OCI-M2 (cell line): ENCODE measurements around the gene TYW1.
"Not testable (repeated sequence)": the region's sequence is repeated elsewhere in the genome, so short reads cannot be mapped to it uniquely, and the experiment has no call there.

Experiments
- DNase-seq: peaks from one replicate; lab custom pipeline; 2025; ENCODE audit not compliant: unreplicated experiment; lab: John Stamatoyannopoulos, UW

TYW1 gene

DNA sequence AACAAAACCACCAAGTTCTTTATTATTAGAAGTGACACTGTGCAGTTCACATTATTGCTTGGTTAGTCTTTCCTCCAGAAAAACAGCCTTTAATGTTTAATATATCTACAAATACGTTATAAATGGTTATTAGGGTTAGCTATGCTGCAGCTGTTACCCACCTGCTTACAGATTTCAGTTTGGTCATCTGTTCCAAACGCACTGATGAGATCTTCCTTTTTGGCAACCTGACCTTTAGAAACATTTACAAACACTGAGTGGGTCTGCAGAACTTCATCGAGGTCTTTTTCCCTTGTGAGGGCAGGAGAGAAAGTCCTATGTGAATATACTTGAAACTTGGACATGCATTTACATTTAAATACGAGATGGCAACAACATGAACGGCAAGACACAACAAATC, 2.6 kb upstream of the TYW1 start:
- DNase-seq = not testable (repeated sequence)

DNA sequence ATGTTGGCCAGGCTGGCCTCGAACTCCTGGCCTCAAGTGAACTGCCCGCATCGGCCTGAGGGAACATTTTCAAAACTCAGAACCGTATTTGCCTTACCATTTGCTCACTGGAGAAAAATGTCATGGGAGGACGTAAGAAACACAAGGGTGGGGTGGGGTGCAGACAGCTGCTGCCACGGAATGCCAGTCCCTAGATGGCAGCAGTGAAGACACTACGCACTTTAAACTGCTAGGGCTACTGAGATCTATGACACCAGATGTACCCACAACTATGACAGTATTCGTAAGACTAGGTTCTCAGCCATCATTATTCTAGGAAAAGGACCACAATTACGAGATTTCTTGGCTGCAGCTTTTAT, 2.0 kb upstream of the TYW1 start:
- DNase-seq = not testable (repeated sequence)

- peak; percentile 81 for DNase-seq
Measured at GRCh38 chr7:66995050-66995776, 1.4 kb upstream of the TYW1 start, which contains the start of gene SBDS. SBDS (minus strand) TSS chr7:66995586; CDS start chr7:66995417, 169 bp downstream.

- DNase-seq = not testable (repeated sequence)
Measured at GRCh38 chr7:67000601-67001258, 4.1 kb downstream of the TYW1 start.

DNA sequence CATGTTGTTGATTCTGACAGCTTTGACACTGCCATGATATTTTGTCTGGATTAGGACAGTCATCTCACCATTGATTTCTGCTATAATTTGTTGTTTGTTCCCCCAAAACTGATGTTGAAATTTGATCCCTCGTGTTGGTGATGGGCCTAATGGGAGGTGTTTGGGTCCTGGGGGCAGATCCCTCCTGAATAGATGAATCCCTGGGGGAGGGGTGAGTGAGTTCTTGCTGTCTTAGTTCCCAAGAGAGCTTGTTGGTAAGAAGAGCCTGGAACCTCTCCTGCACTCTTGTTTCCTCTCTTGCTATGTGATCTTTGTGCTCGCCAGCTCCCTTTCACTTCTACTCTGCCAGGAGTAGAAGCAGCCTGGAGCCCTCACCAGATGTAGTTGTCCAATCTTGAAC, 7.5 kb downstream of the TYW1 start:
- DNase-seq = not testable (repeated sequence)

- DNase-seq = no peak
Measured at GRCh38 chr7:67006965-67007364, 10.3 kb downstream of the TYW1 start.

DNA sequence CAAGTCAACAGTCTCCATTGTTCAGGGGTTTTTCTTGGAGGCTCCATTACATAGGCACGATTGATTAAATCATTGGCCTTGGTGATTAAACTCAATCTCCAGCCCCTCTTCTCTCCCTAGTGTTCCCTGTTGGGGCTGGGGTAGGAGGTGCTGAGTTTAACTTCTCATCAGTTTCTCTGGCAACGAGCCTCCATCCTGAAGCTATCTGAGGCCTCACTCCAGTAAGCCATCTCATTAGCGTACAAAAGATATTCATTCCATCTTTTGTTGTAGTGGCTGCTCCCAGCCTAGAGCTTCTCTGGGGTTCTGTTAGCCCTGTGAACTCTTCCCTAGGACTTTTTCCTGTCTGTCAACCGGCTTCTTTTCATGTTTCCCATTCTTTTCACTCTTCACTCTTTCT, 11.6 kb downstream of the TYW1 start:
- no peak for DNase-seq

- DNase-seq = not testable (repeated sequence)
Measured at GRCh38 chr7:67009677-67010076, 13.0 kb downstream of the TYW1 start.

GRCh38 chr7:67014076-67014622, 17.5 kb downstream of the TYW1 start:
- not testable (repeated sequence) for DNase-seq

DNA sequence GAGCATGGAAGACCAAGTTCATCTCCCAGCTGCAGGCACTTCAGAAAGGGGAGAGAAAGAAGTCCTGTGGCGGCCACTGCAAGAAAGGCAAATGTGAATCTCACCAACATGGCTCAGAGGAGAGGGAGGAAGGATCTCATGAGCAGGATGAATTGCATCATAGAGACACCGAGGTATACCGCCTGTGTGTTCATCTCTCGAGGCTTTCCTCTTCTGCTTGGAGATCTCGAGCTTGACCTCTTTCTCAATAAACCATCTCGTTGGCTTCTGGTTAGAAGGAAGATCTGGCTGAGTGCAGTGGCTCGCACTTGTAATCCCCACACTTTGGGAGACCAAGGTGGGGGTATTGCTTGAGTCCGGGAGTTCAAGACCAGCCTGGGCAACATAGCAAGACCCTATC, 21.3 kb downstream of the TYW1 start:
- not testable (repeated sequence) for DNase-seq

- DNase-seq = no peak
Measured at GRCh38 chr7:67018940-67019339, 22.3 kb downstream of the TYW1 start.

DNA sequence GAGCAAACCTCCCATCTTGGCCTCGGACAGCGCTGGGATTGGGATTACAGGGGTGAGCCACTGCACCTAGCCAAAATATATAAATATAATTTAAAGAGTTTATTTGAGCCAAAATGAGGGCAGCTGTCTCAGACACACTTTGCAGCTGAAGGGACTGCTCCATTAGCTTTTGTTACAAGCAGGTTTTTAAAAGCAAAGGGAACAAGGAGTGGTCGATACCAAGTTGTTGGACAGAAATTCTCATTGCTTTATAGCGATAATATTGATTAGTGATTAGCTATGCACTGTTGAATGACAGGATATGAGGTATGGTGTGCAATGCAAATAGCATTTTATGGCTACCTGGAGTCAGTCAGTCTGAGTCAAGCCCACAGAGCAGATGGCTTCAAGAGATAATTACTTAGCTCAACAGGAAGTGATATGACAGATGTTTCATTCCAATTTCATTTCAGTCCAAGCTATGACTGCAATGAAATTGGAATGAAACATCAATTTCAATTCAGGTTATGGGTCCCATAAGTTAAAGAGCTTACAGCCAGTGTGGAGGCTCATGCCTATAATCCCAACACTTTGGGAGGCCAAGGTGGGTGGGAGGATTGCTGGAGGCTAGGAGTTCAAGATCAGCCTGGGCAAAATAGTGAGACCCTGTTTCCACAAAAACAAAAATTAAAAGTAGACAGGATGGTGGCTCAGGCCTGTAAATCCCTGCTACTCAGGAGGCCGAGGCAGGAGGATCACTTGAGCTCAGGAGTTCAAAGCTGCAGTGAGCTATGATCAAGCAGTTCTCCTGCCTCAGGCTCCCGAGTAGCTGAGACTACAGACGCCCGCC, 23.1 kb downstream of the TYW1 start:
- no peak for DNase-seq

GRCh38 chr7:67021260-67021659, 24.6 kb downstream of the TYW1 start:
- DNase-seq = no peak

- no peak for DNase-seq
Measured at GRCh38 chr7:67022511-67022910, 25.9 kb downstream of the TYW1 start.

GRCh38 chr7:67025459-67025858, 28.8 kb downstream of the TYW1 start:
- DNase-seq = not testable (repeated sequence)

GRCh38 chr7:67031685-67032084, 35.1 kb downstream of the TYW1 start:
- DNase-seq = not testable (repeated sequence)

- DNase-seq = no peak
Measured at GRCh38 chr7:67033251-67033650, 36.6 kb downstream of the TYW1 start.

- not testable (repeated sequence) for DNase-seq
Measured at GRCh38 chr7:67036432-67037395, 40.1 kb downstream of the TYW1 start.

- DNase-seq = not testable (repeated sequence)
Measured at GRCh38 chr7:67040832-67041231, 44.2 kb downstream of the TYW1 start.
